ENCODE measurements around the gene MRPL46.

- TF ChIP-seq, protein P1, sequence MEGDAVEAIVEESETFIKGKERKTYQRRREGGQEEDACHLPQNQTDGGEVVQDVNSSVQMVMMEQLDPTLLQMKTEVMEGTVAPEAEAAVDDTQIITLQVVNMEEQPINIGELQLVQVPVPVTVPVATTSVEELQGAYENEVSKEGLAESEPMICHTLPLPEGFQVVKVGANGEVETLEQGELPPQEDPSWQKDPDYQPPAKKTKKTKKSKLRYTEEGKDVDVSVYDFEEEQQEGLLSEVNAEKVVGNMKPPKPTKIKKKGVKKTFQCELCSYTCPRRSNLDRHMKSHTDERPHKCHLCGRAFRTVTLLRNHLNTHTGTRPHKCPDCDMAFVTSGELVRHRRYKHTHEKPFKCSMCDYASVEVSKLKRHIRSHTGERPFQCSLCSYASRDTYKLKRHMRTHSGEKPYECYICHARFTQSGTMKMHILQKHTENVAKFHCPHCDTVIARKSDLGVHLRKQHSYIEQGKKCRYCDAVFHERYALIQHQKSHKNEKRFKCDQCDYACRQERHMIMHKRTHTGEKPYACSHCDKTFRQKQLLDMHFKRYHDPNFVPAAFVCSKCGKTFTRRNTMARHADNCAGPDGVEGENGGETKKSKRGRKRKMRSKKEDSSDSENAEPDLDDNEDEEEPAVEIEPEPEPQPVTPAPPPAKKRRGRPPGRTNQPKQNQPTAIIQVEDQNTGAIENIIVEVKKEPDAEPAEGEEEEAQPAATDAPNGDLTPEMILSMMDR (conservative IDR thresholded peaks at IDR 0.05; ENCODE audit: low read depth, low read length): no peak
- no peak for TF ChIP-seq EZH2 (IDR thresholded peaks at IDR 0.05; ENCODE audit: borderline replicate concordance, low read depth, low read length, poor library complexity, severe bottlenecking)
Measured at GRCh38 chr15:88430051-88430450, 37.1 kb downstream of the MRPL46 start.
